Breast epithelium (tissue), 3 donors: ENCODE data around the gene TOMM34.

Source experiments
- POLR2A ChIP-seq: fragments of 450-650 bp; IDR thresholded peaks from one replicate; pipeline ENCODE4 v1.6.1; 2016; ENCODE audit warnings: antibody characterized with exemption, mild to moderate bottlenecking, moderate library complexity
- TF ChIP-seq, protein P1 (sequence below), 3 donors: fragments of 450-650 bp; IDR thresholded peaks; one replicate each; pipeline ENCODE4 v1.5.1; 2016 to 2017; ENCODE audit warnings: antibody characterized with exemption in 3 of 3, mild to moderate bottlenecking in 3 of 3, moderate library complexity in 3 of 3

DNA sequence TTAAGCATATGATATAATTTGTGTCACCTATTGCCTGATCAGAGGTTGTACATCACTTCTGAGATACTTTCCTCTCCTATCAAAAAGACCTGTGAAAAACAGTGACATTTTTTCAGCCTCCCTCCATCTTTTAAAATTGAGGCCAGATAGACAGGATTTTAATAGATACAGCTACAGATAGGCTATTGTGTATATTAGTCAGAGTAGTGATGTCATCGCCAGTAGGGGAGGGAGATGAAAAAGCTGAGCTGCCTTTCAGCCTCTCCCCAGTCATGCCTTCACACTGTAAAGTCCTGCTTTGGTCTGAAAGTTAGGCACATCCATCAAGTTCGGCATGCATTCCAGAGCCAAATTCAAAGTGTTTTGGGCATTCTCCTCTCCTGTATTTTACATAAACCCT is 58.2 kb downstream of the TOMM34 start:
- TF ChIP-seq, protein P1, sequence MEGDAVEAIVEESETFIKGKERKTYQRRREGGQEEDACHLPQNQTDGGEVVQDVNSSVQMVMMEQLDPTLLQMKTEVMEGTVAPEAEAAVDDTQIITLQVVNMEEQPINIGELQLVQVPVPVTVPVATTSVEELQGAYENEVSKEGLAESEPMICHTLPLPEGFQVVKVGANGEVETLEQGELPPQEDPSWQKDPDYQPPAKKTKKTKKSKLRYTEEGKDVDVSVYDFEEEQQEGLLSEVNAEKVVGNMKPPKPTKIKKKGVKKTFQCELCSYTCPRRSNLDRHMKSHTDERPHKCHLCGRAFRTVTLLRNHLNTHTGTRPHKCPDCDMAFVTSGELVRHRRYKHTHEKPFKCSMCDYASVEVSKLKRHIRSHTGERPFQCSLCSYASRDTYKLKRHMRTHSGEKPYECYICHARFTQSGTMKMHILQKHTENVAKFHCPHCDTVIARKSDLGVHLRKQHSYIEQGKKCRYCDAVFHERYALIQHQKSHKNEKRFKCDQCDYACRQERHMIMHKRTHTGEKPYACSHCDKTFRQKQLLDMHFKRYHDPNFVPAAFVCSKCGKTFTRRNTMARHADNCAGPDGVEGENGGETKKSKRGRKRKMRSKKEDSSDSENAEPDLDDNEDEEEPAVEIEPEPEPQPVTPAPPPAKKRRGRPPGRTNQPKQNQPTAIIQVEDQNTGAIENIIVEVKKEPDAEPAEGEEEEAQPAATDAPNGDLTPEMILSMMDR (IDR thresholded peaks at IDR 0.05): no peak
- TF ChIP-seq POLR2A: no peak
